GM21825 (cell line): ENCODE results near the gene DNA2.
"Not testable (repeated sequence)": the region's sequence is repeated elsewhere in the genome, so short reads cannot be mapped to it uniquely, and the experiment has no call there.

ENCODE experiments used
- ATAC-seq: cut with Tn5 transposase; IDR thresholded peaks from one replicate; pipeline ENCODE4 v1.9.1; 2021; ENCODE audit warnings: mild to moderate bottlenecking, moderate library complexity; ENCODE audit not compliant: unreplicated experiment

DNA2 gene

GRCh38 chr10:68461032-68461431 lies 10.7 kb downstream of the DNA2 start:
- ATAC-seq = no peak

GRCh38 chr10:68449698-68450097 lies 22.1 kb downstream of the DNA2 start:
- not testable (repeated sequence) for ATAC-seq

- ATAC-seq = no peak
Measured at GRCh38 chr10:68446179-68446578, 25.6 kb downstream of the DNA2 start.

- no peak for ATAC-seq
Measured at GRCh38 chr10:68442971-68443370, 28.8 kb downstream of the DNA2 start.

- ATAC-seq = no peak
Measured at GRCh38 chr10:68440898-68441297, 30.9 kb downstream of the DNA2 start.

GRCh38 chr10:68435803-68436202 lies 36.0 kb downstream of the DNA2 start:
- no peak for ATAC-seq

GRCh38 chr10:68434657-68435056 lies 37.1 kb downstream of the DNA2 start:
- ATAC-seq = no peak

- ATAC-seq = no peak
Measured at GRCh38 chr10:68428396-68429104, 43.2 kb downstream of the DNA2 start.

GRCh38 chr10:68424454-68425014 lies 47.2 kb downstream of the DNA2 start:
- ATAC-seq = no peak

GRCh38 chr10:68423522-68423921 lies 48.3 kb downstream of the DNA2 start:
- no peak for ATAC-seq

- no peak for ATAC-seq
Measured at GRCh38 chr10:68419376-68419775, 52.4 kb downstream of the DNA2 start.

- ATAC-seq = no peak
Measured at GRCh38 chr10:68408898-68409518, 62.8 kb downstream of the DNA2 start.

GRCh38 chr10:68406815-68407548 lies 64.8 kb downstream of the DNA2 start, which contains the start of gene RUFY2:
Gene RUFY2, minus strand, starts transcription at chr10:68407277. Its CDS starts 88 bp downstream, at chr10:68407189.
- ATAC-seq = peak; percentile 92

GRCh38 chr10:68406111-68406814 lies 65.5 kb downstream of the DNA2 start:
- peak; percentile 35 for ATAC-seq

GRCh38 chr10:68403701-68404100 lies 68.1 kb downstream of the DNA2 start:
- ATAC-seq = no peak

GRCh38 chr10:68402276-68402675 lies 69.5 kb downstream of the DNA2 start:
- ATAC-seq = no peak

- no peak for ATAC-seq
Measured at GRCh38 chr10:68397005-68397404, 74.8 kb downstream of the DNA2 start.

- ATAC-seq = no peak
Measured at GRCh38 chr10:68385740-68386139, 86.0 kb downstream of the DNA2 start.

GRCh38 chr10:68371604-68372003 lies 100.2 kb downstream of the DNA2 start:
- ATAC-seq = no peak

- no peak for ATAC-seq
Measured at GRCh38 chr10:68367121-68367520, 104.7 kb downstream of the DNA2 start.

GRCh38 chr10:68366600-68366999 lies 105.2 kb downstream of the DNA2 start:
- no peak for ATAC-seq
